HG02870 (cell line): Measurements from ENCODE around the gene INHBB.

Source experiments
- ATAC-seq: cut with Tn5 transposase; IDR thresholded peaks from one replicate; pipeline ENCODE4 v1.9.1; 2021; ENCODE audit warnings: mild to moderate bottlenecking, moderate library complexity; ENCODE audit not compliant: unreplicated experiment

INHBB gene

DNA sequence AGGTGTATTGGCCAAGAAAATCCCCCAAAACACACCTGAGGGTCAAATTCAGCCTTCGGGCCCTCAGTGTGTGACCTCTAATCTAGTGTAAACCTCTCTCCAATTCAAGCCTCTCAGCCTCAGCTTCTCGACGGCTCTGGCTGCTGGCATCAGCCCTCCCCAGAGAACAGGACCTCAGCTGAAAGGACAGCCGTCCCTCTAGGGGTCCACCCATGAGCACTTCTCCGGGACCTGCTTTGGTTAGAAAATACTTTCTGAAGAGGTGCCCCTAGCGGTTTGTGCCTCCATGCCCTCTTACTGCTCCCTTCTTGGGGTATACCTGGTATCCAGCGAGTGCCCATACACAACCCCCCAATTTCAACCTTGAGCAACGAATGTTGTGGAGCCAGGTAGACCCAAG, 48.8 kb downstream of the INHBB start:
- ATAC-seq, result no peak

DNA sequence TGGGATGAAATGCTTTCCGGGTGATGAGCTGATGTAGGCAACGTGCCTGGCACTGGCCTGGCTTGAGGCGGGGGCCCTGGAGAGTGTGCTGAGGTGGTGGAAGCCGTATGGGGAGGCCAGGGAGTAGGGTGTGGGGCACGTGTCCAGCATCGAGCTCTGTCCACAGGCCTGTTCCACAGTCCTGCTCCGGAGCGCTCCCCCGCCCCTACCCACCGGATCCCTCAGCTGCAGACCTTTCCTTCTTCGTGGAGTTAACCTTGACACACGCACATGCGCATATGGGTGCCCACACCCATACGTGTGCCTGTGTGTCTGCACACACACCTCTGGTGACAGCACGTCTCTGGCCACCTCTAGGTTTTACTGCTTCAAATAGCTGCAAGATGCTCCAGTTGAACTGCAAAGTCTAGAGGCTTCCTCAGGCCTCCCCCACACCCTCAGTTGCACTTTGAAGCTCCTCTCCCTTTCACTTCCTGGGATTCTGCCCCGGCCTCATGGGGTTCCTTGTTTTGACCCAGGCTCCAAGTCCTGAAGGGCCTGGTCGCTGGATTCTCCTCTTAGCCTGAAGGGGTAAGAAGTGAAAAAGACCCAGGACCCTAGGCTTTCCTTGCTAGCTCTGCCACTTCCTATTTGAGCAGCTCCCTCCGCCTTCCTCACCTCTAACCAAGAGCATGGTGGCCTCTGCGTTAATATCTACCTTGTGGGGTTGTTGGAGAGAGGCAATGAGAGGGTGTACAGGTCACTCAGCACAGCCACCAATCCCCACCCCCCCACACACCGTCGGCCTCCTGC, 49.5 kb downstream of the INHBB start:
- no peak for ATAC-seq

DNA sequence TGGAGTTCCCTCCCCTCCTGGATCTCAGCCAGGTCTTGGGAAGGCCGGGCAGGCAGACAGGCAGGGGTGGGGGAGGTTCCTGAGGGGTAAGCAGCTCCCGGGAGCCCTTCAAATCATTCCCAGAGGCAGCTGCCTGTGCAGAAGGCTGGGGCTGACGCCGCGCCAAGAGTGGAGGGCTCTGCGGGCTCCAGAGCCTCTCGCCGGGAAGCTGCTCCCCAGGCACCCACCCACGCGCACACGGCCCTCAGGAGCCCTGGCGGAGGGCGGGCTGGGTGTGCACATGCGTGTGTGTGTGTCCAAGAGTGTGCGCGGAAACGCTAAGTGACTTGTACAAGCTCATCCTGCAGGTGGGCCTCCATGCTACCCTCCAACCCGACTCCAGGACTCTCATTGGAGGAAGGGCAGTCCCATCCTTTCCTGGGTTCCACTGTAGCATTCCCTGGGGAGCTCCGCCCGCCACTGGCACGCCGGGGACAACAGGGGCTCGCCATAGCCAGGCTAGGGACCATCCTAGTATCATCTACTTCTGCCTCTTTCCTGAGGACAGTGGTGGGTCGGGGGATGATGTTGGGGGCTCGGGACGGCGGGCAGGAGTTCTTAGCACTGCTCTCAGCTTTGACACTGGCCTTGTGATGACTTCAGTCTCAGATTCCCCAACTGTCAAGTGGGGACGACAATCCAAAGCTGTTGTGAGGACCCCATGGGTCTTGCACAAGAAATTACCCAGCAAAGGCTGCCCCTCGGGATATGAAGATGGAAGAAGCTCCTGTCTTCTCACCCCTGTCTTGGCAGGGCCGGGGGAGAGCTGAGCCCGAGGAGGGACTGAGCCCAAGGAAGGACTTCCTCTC, 50.3 kb downstream of the INHBB start:
- ATAC-seq, result no peak

DNA sequence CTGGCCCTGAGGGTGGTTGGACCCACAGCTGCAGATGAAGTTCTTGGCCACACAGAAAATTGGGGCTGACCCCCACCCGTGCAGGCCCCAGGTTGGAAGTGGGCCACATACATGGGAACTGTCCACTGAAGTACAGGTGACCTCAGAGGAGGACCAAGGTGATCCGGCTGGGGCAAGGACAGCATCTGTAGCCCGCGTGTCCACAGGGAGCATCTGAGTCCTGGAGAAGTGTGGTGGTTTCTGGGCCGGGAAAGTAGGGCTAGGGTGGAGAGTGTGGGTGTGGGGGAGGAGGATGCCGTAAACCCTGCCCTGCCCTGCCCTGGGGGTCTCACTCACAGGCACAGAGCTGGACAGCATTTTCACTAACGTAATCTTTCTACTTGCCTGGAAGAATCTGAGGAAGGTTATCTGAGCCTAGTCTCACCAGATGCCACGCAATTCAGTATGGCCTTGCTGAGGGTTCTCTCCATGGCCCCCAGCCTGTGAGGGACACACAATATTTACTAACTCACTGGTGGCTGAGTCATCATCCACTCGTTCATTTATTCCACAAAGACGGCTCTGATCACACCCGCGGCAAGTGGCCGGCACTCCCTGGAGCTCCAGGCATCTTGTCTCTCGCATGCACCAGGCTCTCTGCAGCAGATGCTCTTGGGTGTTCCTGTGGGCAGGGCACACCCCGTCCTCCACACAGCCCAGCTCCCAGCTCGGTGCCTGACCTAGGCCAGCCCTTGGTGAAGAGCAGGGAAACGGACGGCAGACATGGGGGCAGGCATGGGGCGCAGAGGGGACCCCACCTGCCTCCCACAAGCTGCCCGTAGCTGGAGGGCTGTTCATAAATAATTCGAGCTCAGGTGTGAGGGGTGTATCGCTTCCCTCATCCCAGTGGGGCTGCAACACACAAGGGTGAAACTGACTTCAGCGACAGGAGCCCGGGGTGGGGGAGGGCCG, 51.2 kb downstream of the INHBB start:
- ATAC-seq, result no peak

DNA sequence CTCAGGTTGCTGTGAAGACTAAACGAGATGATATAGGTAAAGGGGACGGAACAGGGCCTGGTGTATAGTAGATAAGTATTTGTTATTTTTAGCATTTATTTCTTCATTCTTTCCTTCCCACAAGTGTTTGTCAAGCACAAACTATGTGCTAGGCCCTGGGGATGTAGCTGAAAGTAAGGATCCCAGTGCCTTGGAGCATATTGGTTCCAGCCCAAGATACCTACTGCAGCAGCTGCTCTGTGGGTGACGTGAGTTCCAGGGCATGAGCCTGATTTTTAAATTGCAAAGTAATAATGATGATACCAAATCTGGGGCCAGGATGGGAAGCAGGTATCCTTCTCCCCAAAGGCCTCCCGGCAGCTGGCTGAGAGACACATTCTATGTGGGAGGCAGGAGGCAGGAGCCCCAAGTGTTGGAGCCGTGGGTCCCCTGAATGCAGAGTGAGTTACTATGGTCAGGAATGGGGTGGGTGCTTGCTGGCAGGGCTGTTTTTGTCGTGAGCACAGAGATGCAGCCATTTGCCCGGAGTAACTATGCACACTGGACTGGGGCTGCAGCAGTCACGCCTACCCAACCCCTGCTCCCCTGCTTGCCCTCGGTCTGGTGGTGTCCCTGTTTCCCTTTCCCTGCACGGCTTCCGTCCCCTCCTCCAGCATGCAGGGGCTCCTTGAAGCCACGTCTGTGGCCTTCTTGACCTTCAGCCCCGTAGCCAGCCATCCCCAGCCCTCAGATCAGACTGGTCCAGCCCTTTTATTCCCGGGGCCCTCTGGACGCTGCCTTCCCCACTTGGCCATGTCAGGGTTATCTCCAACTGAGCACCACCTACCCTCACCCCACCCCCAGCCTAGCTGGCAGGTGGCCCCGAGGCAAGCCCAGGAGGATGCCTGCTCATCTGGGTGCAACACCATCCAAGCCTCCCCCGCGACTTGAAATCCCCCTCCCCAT, 52.4 kb downstream of the INHBB start:
- ATAC-seq, result no peak

DNA sequence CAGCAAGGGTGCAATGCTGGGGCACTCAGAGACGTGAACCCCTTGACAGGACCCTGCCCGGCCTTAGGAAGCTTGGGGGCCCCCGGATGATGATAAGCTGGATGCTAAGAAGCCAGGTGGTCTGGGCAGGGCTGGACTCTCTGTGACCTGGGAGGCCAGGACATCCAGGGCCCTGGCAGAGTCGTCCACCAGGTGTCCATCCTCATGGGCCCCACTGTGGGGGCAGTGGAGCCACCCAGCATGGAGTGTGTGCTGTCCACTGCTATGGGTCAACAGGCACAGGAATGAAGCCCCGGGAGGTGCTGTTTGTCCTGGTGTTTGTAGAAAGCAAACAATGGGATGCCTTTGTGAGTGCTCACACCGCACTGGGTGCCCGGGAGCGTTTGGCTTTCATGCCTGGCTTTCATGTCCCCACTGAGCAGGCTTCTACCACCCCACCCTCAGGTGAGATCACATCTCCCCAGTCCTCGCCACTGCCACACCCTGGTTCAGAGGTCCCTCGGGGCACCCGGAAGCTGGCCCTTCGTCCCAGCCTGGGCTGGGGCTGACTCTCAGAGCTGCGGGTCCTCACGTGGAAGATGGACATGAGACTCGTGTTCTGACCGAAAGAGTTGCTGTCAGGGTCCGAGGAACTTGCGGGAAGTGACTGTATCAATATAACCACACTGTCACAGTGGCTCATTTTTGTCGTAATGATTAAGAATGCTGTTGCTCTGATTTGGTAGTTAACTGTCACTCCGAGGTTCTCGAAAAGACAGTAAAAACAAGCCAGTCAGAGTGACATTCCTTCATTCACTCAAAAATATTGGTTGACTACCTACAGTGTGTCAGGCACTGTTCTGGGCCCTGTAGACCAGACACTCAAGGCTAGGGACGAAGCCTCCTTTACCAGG, 53.3 kb downstream of the INHBB start:
- no peak for ATAC-seq

DNA sequence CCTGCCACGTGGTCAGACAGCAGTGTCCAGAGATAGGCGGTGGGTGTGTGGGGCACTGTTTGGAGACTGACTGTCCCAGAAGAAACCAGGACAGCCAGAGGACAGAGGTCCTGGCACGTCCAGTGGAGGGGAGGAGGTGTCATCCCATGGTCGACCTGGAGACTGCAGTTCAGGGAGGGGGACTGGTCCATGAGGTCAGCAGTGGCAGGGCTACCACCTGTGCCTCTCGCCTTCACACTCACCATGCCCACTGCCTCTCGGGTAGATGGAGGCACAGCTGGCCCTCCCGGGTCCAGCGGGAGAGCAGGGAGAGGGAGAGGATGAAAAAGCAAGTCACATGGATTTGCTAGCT, 53.9 kb downstream of the INHBB start:
- ATAC-seq, result no peak

DNA sequence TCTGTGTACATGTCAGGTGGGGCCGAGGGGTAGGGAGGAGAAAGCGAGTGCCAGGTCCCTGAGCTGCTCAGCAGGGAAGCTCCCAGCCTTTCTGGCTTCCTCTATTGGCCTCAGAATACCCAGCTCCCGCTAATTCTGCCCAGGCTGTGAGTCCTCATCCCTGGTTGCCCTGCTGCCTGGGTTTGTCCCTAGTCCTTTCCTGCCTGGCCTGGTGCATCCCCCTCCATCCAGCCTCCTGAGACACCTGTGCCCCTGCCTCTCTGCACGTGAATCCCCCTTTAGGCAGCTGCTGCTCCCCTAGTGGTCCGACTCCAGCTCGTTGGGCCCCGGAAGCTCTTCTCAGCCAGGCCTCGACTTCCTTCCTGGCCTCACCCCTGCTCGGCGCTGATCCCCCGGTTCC, 54.6 kb downstream of the INHBB start:
- no peak for ATAC-seq
